CD8-positive, alpha-beta memory T cell (primary cell): Measurements from ENCODE around the gene ERMP1. TPM values are rescaled to one million over a fixed set of nuclear protein-coding genes. Genes with fewer than 3 reads are reported as not detected.
"Not testable (repeated sequence)": the region's sequence is repeated elsewhere in the genome, so short reads cannot be mapped to it uniquely, and the experiment has no call there.

Source experiments
- CTCF ChIA-PET: fragments of 350-600 bp; sonication (Branson Sonifier 250); formaldehyde crosslinking; loops from one replicate; lab custom pipeline; 2021; ENCODE audit warnings: antibody characterized with exemption; lab: Charles Lee
- POLR2A ChIA-PET: fragments of 350-600 bp; sonication (Branson Sonifier 250); formaldehyde crosslinking; loops from one replicate; lab custom pipeline; 2021; ENCODE audit warnings: antibody characterized with exemption; lab: Charles Lee
- DNase-seq, 5 donors: peaks; one replicate each; pipeline versions ENCODE4 v3.0.0 to v3.0.0-alpha.2; 2020 to 2022; ENCODE audit warnings: mixed read lengths in 1 of 5
- H3K27ac ChIP-seq: one replicate; pipeline ENCODE4 v1.7.0; 2013; ENCODE audit warnings: low read depth, mild to moderate bottlenecking, low read length, moderate library complexity
- H3K27me3 ChIP-seq: 2 replicates; pipeline ENCODE4 v1.7.0; 2013; ENCODE audit warnings: low read length, mild to moderate bottlenecking; ENCODE audit not compliant: insufficient read depth, poor library complexity, severe bottlenecking
- H3K36me3 ChIP-seq: 2 replicates; pipeline ENCODE4 v1.7.0; 2013; ENCODE audit warnings: mild to moderate bottlenecking, low read length, moderate library complexity; ENCODE audit not compliant: insufficient read depth
- H3K4me1 ChIP-seq: 2 replicates; pipeline ENCODE4 v1.7.0; 2013; ENCODE audit warnings: mild to moderate bottlenecking, low read length, moderate library complexity; ENCODE audit not compliant: insufficient read depth
- H3K4me3 ChIP-seq: 2 replicates; pipeline ENCODE4 v1.7.0; 2013; ENCODE audit warnings: mild to moderate bottlenecking, low read length
- H3K9me3 ChIP-seq: 2 replicates; pipeline ENCODE4 v1.7.0; 2013; ENCODE audit warnings: mild to moderate bottlenecking, low read length
- H3K27ac Mint-ChIP-seq, 8 donors: one replicate each; pipeline ENCODE4 v1.8.0; 2020 to 2021; ENCODE audit warnings: mixed read lengths in 8 of 8, mild to moderate bottlenecking in 6 of 8, inconsistent platforms in 3 of 8, moderate library complexity in 3 of 8
- H3K27me3 Mint-ChIP-seq, 2 donors: one replicate each; pipeline ENCODE4 v1.8.0; 2020 to 2021; ENCODE audit warnings: mixed read lengths in 2 of 2, mild to moderate bottlenecking in 1 of 2, moderate library complexity in 1 of 2
- H3K36me3 Mint-ChIP-seq, 3 donors: one replicate each; pipeline ENCODE4 v1.8.0; 2020 to 2021; ENCODE audit warnings: mixed read lengths in 3 of 3, inconsistent platforms in 1 of 3, mild to moderate bottlenecking in 1 of 3
- H3K4me1 Mint-ChIP-seq, 3 donors: one replicate each; pipeline ENCODE4 v1.8.0; 2020 to 2021; ENCODE audit warnings: mixed read lengths in 3 of 3, inconsistent platforms in 1 of 3, mild to moderate bottlenecking in 1 of 3
- H3K4me3 Mint-ChIP-seq, 7 donors: one replicate each; pipeline ENCODE4 v1.8.0; 2020 to 2021; ENCODE audit warnings: mixed read lengths in 7 of 7, mild to moderate bottlenecking in 6 of 7, moderate library complexity in 4 of 7, inconsistent platforms in 2 of 7
- H3K9me3 Mint-ChIP-seq, 5 donors: one replicate each; pipeline ENCODE4 v1.8.0; 2020 to 2022; ENCODE audit warnings: mixed read lengths in 5 of 5, mild to moderate bottlenecking in 3 of 5, moderate library complexity in 2 of 5, inconsistent platforms in 1 of 5
- polyA plus RNA-seq: library from polyadenylated mRNA; unstranded; fragments of 300-500 nt; fragmentation: Illumina TruSeq; gene quantifications from one replicate; pipeline ENCODE4 v1.2.3, GENCODE V29; 2021
- total RNA-seq, 2 experiments: library from RNA; stranded (reverse); gene quantifications; one replicate each; pipeline ENCODE4 v1.2.3, GENCODE V29; 2021

Gene ERMP1, protein sequence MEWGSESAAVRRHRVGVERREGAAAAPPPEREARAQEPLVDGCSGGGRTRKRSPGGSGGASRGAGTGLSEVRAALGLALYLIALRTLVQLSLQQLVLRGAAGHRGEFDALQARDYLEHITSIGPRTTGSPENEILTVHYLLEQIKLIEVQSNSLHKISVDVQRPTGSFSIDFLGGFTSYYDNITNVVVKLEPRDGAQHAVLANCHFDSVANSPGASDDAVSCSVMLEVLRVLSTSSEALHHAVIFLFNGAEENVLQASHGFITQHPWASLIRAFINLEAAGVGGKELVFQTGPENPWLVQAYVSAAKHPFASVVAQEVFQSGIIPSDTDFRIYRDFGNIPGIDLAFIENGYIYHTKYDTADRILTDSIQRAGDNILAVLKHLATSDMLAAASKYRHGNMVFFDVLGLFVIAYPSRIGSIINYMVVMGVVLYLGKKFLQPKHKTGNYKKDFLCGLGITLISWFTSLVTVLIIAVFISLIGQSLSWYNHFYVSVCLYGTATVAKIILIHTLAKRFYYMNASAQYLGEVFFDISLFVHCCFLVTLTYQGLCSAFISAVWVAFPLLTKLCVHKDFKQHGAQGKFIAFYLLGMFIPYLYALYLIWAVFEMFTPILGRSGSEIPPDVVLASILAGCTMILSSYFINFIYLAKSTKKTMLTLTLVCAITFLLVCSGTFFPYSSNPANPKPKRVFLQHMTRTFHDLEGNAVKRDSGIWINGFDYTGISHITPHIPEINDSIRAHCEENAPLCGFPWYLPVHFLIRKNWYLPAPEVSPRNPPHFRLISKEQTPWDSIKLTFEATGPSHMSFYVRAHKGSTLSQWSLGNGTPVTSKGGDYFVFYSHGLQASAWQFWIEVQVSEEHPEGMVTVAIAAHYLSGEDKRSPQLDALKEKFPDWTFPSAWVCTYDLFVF
- total RNA-seq (1 to 10 TPM; 8.6 to 10.0 TPM), polyA plus RNA-seq (17.2 TPM)

DNA sequence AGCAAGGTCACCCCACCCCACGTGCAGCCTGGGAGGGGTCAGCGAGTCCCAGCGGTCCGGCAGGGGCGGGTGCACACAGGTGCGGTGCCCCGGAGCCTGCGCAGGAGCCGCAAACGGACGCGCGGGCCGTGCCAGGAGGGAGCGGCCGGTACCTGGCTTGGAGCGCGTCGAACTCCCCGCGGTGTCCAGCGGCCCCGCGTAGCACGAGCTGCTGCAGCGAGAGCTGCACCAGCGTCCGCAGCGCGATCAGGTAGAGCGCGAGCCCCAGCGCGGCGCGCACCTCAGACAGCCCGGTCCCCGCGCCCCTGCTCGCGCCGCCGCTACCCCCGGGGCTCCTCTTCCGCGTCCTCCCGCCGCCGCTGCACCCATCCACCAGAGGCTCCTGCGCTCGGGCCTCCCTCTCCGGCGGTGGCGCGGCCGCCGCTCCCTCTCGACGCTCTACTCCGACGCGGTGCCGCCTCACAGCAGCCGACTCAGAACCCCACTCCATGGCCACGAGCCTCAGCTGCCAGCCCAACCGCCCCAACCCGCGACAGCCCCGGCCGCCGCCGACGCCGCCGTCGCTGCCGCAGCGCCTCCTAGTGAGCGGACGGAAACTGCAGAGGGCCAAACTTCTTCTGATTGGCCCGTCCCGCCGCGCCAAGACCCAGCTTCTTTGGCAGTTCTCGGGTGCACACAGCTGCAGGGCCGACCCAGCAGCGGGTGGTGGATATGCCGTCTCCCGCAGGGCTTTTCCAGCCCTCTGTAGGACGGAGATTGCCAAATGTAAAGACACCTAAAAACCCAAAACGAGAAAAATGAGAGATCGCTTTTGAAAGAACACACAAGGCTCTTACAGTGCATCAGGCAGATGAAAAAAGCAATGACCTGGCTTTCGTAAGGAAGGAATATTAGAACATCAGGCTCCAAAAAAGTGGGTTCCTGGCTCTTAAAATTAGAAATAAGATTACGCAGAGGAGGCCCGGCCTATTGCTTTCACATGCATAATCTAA is at the start of gene ERMP1:
Gene ERMP1 (minus strand): TSS at position 580 of the 992 bp plus-strand sequence. CDS start 90 bp downstream, at position 490.
- no peaks in the 10 kb centered on the region for H3K27me3 ChIP-seq
- peaks cover 50 to 56% (median 53%) of the 10 kb centered on the region in 3 donors for H3K4me1 Mint-ChIP-seq
- H3K27ac Mint-ChIP-seq: peak within 1 kb of the TSS; percentile 64 to 96 (median 93)
- CTCF ChIA-PET: interaction anchor here (0.6 to 4.3 kb wide), 37 partner anchors 9 to 1039 kb away, joined by 3 to 44 read pairs (median 4); partner anchors contain the start of genes CD274 and RIC1
- H3K9me3 ChIP-seq: no peaks in the 10 kb centered on the region
- peaks cover 32% of the 10 kb centered on the region for H3K4me1 ChIP-seq
- DNase-seq: peak; percentile 84 to 90 (median 88)
- peaks cover 0 to 15% (median 2%) of the 10 kb centered on the region in 3 donors for H3K36me3 Mint-ChIP-seq
- H3K27ac ChIP-seq: peak within 1 kb of the TSS; percentile 46
- no peaks in the 10 kb centered on the region for H3K27me3 Mint-ChIP-seq
- H3K4me3 Mint-ChIP-seq: peak within 1 kb of the TSS; percentile 91 to 99 (median 95)
- no peaks in the 10 kb centered on the region for H3K36me3 ChIP-seq
- POLR2A ChIA-PET: interaction anchor here (0.5 to 1.9 kb wide), 7 partner anchors 9 to 648 kb away, joined by 3 to 18 read pairs (median 3); partner anchors contain the start of gene RANBP6
- peak within 1 kb of the TSS; percentile 69 for H3K4me3 ChIP-seq
- no peaks in the 10 kb centered on the region for H3K9me3 Mint-ChIP-seq

DNA sequence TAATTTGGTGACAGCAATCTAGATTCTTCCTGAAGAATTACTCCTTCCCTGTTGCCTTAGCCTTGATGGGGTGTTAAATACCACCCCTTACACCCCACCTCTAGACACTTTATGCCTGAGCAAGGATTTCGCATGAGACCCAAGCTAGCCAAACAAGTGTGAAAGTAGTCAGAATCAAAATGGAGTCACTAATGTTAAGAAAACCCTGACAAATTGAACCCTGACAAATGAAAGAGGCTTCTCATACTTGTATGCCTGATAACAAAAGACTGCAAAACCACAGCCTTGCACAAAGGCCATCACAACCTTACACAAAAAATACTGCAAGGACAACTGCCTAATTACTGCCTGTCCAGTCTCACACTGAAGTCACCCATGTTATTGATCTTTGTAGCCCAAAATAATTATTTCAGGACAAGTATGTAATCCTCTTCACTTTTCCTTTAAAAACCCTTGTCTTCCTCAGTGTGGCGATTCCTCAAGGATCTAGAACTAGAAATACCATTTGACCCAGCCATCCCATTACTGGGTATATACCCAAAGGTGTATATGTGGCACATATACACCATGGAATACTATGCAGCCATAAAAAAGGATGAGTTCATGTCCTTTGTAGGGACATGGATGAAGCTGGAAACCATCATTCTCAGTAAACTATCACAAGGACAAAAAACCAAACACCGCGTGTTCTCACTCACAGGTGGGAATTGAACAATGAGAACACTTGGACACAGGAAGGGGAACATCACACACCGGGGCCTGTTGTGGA is 49.5 kb upstream of the ERMP1 start:
- H3K4me1 ChIP-seq, H3K27me3 ChIP-seq, H3K9me3 ChIP-seq, H3K4me3 ChIP-seq, H3K4me3 Mint-ChIP-seq, H3K36me3 Mint-ChIP-seq, POLR2A ChIA-PET, H3K27ac Mint-ChIP-seq, DNase-seq, H3K27ac ChIP-seq, H3K36me3 ChIP-seq, H3K9me3 Mint-ChIP-seq, H3K27me3 Mint-ChIP-seq: not testable (repeated sequence)
- CTCF ChIA-PET: interaction anchor here (0.7 kb wide), 1 partner anchor 772 kb away, joined by 3 read pairs; no protein-coding TSS in a partner anchor
- peaks cover 7 to 11% (median 8%) of the 10 kb centered on the region in 3 donors for H3K4me1 Mint-ChIP-seq

DNA sequence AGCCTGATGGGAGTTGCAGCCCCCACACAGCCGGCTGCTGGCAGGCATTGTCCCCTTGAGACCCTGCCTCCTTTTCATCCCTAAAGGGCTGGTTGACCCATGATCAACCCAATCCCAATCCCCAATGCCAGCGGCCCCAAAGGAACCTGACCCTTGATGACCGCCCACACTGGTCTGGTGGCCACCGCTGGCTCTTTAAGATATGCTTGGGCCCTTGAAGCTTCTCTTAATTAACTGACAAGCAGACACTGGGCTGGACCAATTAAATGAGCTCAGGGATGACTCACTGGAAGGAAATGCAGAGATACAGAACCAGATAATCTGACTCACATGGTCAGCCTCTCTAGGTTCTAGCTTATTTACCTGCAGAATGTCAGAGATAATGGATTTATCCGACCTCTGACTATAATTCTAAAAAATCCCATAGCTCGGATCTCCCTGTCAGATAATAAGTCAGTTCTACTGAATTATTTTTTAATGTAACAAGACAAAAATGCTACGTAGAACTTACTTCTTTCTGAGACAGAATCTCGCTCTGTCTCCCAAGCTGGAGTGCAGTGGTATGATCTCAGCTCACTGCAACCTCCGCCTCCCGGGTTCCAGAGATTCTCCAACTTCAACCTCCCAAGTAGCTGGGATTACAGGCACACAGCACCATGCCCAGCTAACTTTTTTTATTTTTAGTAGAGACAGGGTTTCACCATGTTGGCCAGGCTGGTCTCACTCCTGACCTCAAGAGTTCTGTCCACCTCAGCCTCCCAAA is 46.7 kb upstream of the ERMP1 start:
- H3K36me3 ChIP-seq: no peaks in the 10 kb centered on the region
- Mint-ChIP-seq H3K4me1 (peaks cover 0 to 8% (median 4%) of the 10 kb centered on the region in 3 donors), H3K9me3 (no peaks in the 10 kb centered on the region), H3K4me3 (peak overlapping the region in 1 of 7 donors; percentile 61), H3K27me3 (no peaks in the 10 kb centered on the region), H3K36me3 (peaks cover 0 to 3% (median 0%) of the 10 kb centered on the region in 3 donors), H3K27ac (peak overlapping the region in 1 of 8 donors; percentile 57)
- CTCF ChIA-PET: interaction anchor here (1.7 kb wide), 1 partner anchor 175 kb away, joined by 4 read pairs; no protein-coding TSS in a partner anchor
- no peaks in the 10 kb centered on the region for H3K27me3 ChIP-seq
- peak overlapping the region; percentile 11 for H3K27ac ChIP-seq
- no peak overlapping the region for H3K4me3 ChIP-seq
- no peak for DNase-seq
- no peaks in the 10 kb centered on the region for H3K4me1 ChIP-seq
- no peaks in the 10 kb centered on the region for H3K9me3 ChIP-seq
- POLR2A ChIA-PET: interaction anchor here (0.7 kb wide), 1 partner anchor 136 kb away, joined by 3 read pairs; no protein-coding TSS in a partner anchor

DNA sequence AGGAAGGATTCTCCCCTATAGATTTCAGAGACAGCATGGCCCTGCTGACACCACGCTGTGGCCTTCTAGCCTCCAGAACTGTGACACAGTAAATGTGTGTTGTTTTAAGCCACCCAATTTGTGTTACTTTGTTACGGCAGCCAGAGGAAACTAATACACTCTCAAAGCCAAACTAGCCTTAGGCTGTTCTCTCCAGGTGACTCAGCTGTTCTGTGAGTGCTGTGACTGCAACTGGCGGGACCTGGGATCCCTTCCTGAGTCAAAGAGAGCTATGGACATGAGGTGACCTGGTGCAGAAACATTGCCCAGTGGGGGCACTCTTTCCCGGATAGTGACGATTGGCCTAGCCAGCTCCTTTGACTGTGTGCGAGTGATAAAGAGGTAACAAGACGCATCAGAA is 43.8 kb upstream of the ERMP1 start:
- Histone ChIP-seq H3K27ac (no peak overlapping the region), H3K9me3 (no peaks in the 10 kb centered on the region), H3K4me3 (no peak overlapping the region), H3K27me3 (no peaks in the 10 kb centered on the region), H3K36me3 (no peaks in the 10 kb centered on the region), H3K4me1 (no peaks in the 10 kb centered on the region)
- DNase-seq: no peak
- ChIA-PET CTCF (interaction anchor here (1.3 kb wide), 1 partner anchor 10 kb away, joined by 4 read pairs; no protein-coding TSS in a partner anchor), POLR2A (no interaction called here)
- peaks cover 0 to 21% (median 19%) of the 10 kb centered on the region in 3 donors for H3K4me1 Mint-ChIP-seq
- no peak overlapping the region for H3K4me3 Mint-ChIP-seq
- no peak overlapping the region for H3K27ac Mint-ChIP-seq
- peaks cover 0 to 3% (median 0%) of the 10 kb centered on the region in 3 donors for H3K36me3 Mint-ChIP-seq
- no peaks in the 10 kb centered on the region for H3K27me3 Mint-ChIP-seq
- no peaks in the 10 kb centered on the region for H3K9me3 Mint-ChIP-seq

DNA sequence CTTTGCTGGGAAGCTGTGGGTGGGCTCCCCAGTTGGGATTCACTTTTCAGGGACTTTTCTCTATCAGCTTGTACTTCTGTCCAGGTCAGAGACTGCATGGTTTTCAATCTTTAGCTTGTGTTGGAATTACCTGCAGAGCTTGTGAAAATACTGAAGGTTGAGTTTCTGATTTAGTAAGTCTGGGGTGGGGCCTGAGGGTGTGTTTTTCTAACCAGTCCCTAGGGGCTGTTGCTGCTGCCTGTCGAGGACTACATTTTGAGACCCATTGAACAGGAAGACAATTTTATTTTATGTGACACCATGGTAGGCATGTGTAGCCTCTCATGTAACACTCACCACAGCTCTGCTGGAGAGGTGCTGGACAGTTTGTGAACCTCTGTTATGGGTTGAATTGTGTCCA is 43.1 kb upstream of the ERMP1 start:
- H3K4me3 ChIP-seq: no peak overlapping the region
- no peak for DNase-seq
- no peaks in the 10 kb centered on the region for H3K9me3 ChIP-seq
- H3K27ac Mint-ChIP-seq: peak overlapping the region in 1 of 8 donors; percentile 35
- H3K36me3 ChIP-seq: no peaks in the 10 kb centered on the region
- peaks cover 0 to 3% (median 0%) of the 10 kb centered on the region in 3 donors for H3K36me3 Mint-ChIP-seq
- peaks cover 0 to 21% (median 19%) of the 10 kb centered on the region in 3 donors for H3K4me1 Mint-ChIP-seq
- H3K27ac ChIP-seq: no peak overlapping the region
- CTCF ChIA-PET: interaction anchor here (1.3 kb wide), 1 partner anchor 11 kb away, joined by 4 read pairs; no protein-coding TSS in a partner anchor
- H3K4me1 ChIP-seq: no peaks in the 10 kb centered on the region
- H3K9me3 Mint-ChIP-seq: no peaks in the 10 kb centered on the region
- no peaks in the 10 kb centered on the region for H3K27me3 Mint-ChIP-seq
- POLR2A ChIA-PET: no interaction called here
- no peaks in the 10 kb centered on the region for H3K27me3 ChIP-seq
- H3K4me3 Mint-ChIP-seq: no peak overlapping the region

DNA sequence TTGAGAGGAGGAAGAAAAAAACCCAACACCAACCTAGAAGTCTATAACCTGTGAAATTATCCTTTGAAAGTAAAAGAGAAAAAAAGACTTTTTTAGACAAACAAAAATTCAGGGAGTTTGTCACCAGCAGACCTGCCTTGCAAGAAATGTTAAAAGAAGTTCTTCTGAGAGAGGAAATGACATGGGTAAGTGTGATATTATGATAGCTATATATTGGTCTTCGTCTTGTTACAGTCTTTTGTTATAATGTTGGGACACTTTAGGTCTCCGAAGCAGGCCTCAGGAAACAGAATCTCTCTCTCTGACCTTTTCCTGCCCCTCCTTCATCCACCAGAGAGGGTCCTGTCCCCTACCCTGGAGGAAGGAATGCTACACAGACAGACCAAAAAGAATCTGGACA is 41.1 kb upstream of the ERMP1 start:
- no peaks in the 10 kb centered on the region for H3K36me3 ChIP-seq
- H3K36me3 Mint-ChIP-seq: peaks cover 0 to 6% (median 2%) of the 10 kb centered on the region in 3 donors
- no peak overlapping the region for H3K27ac ChIP-seq
- no peaks in the 10 kb centered on the region for H3K9me3 Mint-ChIP-seq
- no peak overlapping the region for H3K4me3 Mint-ChIP-seq
- H3K4me1 ChIP-seq: no peaks in the 10 kb centered on the region
- H3K27ac Mint-ChIP-seq: peak overlapping the region in 2 of 8 donors; percentile 26 to 77
- POLR2A ChIA-PET: no interaction called here
- peaks cover 10 to 32% (median 19%) of the 10 kb centered on the region in 3 donors for H3K4me1 Mint-ChIP-seq
- no peak overlapping the region for H3K4me3 ChIP-seq
- H3K9me3 ChIP-seq: no peaks in the 10 kb centered on the region
- no peaks in the 10 kb centered on the region for H3K27me3 Mint-ChIP-seq
- CTCF ChIA-PET: interaction anchor here (1.1 to 1.3 kb wide), 2 partner anchors 11 to 12 kb away, joined by 3 to 4 read pairs; no protein-coding TSS in a partner anchor
- no peaks in the 10 kb centered on the region for H3K27me3 ChIP-seq
- no peak for DNase-seq
